Stimulated activated CD8-positive, alpha-beta memory T cell treated with anti-CD3 and anti-CD28 coated beads, Interleukin-4, amount 100 ng/mL, for 4 hours (primary cell): Measurements from ENCODE around the gene CSNK2A1.
"Not testable (repeated sequence)": the region's sequence is repeated elsewhere in the genome, so short reads cannot be mapped to it uniquely, and the experiment has no call there.

ENCODE experiments used
- DNase-seq, 2 donors: peaks; one replicate each; pipeline ENCODE4 v3.0.0-alpha.2; 2020; ENCODE audit warnings: low read depth in 2 of 2, low spot score in 1 of 2

The CSNK2A1 gene

GRCh38 chr20:543369-544152, at the start of gene CSNK2A1:
CSNK2A1 (minus strand) TSS chr20:543790; CDS start chr20:508551, 35,239 bp downstream.
- DNase-seq: peak; percentile 90 to 93

GRCh38 chr20:592506-592905, 48.9 kb upstream of the CSNK2A1 start:
- DNase-seq: no peak

GRCh38 chr20:591941-592340, 48.4 kb upstream of the CSNK2A1 start:
- no peak for DNase-seq

GRCh38 chr20:588932-589672, 45.5 kb upstream of the CSNK2A1 start:
- no peak for DNase-seq

- DNase-seq: no peak
Observed at GRCh38 chr20:588476-588875, 44.9 kb upstream of the CSNK2A1 start.

- DNase-seq: no peak
Observed at GRCh38 chr20:584971-585301, 41.3 kb upstream of the CSNK2A1 start.

GRCh38 chr20:584161-584970, 40.8 kb upstream of the CSNK2A1 start:
- no peak for DNase-seq

GRCh38 chr20:582204-582603, 38.6 kb upstream of the CSNK2A1 start:
- DNase-seq: no peak

GRCh38 chr20:578940-579690, 35.5 kb upstream of the CSNK2A1 start:
- DNase-seq: not testable (repeated sequence)

- no peak for DNase-seq
Observed at GRCh38 chr20:577167-577791, 33.7 kb upstream of the CSNK2A1 start.

GRCh38 chr20:576156-576555, 32.6 kb upstream of the CSNK2A1 start:
- no peak for DNase-seq

- DNase-seq: no peak
Observed at GRCh38 chr20:575230-575629, 31.6 kb upstream of the CSNK2A1 start.

GRCh38 chr20:574297-574942, 30.8 kb upstream of the CSNK2A1 start:
- no peak for DNase-seq

GRCh38 chr20:573414-574296, 30.1 kb upstream of the CSNK2A1 start:
- DNase-seq: no peak

- no peak for DNase-seq
Observed at GRCh38 chr20:572727-573126, 29.1 kb upstream of the CSNK2A1 start.

- DNase-seq: no peak
Observed at GRCh38 chr20:571754-572441, 28.3 kb upstream of the CSNK2A1 start.

GRCh38 chr20:568673-569415, 25.3 kb upstream of the CSNK2A1 start:
- DNase-seq: no peak
